Daoy (cell line): ENCODE measurements around the gene LMNA. TPM values are rescaled to one million over a fixed set of nuclear protein-coding genes. Genes with fewer than 3 reads are reported as not detected.
A peak's percentile ranks its signal among the peaks of the same experiment; 100 is the strongest.

Experiments
- DNase-seq: peaks from one replicate; pipeline ENCODE4 v3.0.0-alpha.2; 2015; ENCODE audit warnings: low read depth
- total RNA-seq: library from RNA; depleted of rRNA; stranded (reverse); fragments of >200 nt; shearing (Covaris generic); gene quantifications from 2 replicates; pipeline ENCODE4 v1.2.3, GENCODE V29; 2014

LMNA gene
- total RNA-seq, 1 experiment from 2014 or later: 708 TPM

DNA sequence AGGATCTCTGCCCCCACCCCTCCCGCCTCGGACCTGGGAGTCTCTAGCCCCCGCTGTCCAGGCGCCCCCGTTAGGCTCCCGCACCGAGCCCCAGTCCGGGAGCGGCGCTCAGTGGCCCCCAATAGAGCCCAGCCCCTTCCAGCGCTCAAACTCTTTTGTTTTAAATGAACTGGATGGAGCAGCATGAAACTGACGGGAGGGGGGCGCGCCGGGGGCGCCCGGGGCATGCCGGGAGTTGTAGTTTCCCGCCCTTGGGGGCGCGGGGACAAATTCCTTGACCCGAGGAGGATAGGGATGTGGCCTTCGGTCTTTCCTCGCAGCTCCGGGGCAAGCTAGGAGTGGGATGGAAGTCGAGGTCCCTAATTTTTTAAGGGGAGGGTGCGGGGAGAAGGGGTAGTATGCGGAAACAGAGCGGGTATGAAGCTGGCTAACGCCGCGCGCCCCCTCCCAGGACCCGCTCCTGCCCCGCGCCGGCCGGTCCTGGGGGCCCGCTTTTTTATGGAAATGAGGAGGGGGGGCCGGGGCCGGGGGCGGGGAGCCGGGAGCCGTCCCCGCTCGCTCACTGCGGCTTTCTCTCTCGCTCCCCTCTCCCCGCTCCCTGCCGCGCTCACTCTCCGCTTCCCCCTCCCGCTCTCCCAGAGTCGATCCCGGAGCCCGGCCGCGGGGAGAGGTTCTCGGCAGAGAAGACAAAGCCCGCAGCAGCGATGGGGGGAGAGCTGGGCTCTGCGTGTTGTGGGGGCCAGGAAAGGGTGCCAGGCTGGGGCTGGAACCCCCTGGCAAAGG lies 32.0 kb upstream of the LMNA start, which contains the start of gene MEX3A:
MEX3A (minus strand) TSS at position 157 of the 783 bp plus-strand sequence. CDS start 467 bp downstream, outside the sequence.
- DNase-seq: peak; percentile 81

DNA sequence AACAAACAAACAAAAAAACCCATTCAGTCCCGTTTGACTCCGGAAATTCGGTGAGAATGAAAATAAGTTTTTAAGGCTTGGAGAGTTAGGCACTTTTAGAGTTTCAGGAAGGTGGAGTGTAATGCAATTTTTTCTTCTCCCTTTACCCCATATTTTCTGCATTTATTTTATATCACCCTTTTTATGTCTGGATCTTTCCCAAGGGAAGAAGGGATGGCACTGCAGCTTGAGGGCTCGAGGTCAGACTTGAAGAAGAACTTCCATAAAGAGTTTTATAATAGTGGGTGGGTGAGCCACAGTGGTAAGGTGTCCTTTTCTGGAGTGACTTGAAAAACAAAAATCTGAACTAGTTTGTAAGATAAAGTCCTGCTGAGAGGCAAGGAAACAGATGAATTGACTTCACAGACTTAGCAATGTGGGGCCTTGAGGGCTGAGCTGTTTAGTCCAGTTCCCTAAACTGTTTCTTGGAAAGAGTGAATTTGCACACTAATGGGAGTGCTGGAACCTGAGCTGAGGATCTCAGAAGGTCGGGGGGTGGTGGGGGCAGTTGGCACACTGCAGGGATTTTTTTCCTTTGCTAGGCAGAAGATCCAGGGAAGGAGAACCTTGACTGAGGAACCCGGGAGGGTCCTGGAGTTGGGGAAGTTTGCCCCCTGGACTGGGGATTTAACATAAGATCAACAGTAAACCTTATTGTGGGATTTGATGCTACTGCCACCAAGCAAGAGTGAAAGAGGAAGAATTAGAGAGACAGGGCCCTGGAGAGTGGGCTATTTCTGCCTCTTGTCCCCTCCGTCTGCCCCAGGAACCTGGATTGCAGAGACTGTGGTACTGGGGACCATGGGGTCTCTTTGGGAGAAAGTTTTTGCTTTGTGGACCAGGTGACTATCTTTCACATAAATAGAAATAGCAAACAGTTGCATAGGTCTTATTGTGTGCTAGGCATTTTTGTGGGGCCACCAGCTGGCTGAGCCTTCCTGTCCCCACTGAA lies 30.4 kb upstream of the LMNA start:
- no peak for DNase-seq

DNA sequence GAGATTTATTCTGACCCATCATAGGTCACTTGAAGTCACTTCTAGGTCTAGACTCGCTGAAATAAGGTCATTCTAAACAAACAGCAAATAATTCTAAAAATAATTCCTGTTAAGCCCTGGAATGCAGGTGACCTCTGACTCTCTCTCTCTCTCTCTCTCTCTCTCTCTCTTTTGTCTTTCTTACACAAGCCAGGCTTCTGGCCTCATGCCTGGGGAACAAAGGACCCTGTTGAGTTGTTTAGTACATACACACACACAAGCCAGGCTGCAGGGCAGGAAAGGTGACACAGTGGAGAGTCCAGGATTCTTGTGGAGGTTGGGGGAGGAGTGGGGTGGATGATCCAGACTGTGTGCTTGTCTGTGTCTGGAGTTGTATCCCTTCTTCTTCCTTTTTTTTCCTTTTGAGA lies 28.3 kb upstream of the LMNA start:
- no peak for DNase-seq

DNA sequence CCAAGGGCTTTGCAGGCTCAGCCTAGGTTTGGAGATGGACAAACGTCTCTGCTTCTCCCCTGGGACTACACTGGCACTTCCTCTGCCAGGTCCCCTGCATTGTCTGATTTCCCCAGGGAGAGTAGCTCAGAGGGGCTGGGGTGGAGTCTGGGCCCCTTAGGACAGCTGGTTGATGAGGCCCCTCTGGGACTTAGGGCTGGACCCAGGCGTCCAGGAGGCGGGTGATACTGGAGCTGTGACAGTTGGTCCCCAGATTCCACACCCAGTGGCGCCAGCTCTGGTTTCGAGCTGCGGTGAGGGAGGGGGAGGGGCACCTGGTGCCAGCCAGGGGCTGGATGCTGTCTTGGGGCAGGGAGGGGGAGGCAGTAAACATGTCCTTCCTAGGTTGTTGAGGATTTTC lies 24.8 kb upstream of the LMNA start:
- no peak for DNase-seq

DNA sequence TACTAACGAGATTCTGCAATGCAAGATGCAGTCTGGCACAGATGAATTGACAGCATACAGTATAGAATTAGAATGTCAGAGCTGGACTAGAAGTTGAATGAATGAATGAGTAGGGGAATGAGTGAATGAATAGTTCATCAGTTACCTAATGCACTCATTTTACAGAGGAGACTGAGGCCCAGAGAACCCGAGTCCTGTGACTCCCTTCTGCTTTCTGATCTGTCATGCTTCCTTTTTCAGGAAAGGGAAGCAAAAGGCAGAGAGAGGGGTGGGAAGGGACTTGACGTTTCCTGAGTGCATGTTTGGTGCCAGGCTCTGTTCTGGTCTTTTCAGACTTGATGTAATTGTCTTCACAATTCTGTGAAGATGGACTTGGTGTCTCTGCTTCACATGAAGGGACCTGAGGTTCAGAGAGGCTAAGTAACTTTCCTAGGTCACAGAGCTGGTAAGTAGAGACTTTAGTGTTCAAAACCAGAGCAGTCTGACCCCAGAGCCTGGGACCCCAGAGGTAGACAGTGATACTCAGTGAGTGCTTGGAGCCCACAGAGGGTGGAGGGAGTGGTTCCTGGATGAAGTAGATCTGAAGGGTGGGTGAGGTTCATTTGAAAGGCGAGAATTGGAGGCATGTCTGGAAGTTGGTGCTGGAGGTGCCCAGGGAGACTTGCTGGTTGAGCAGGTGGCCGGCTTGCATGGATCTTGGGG lies 24.2 kb upstream of the LMNA start:
- DNase-seq: no peak

DNA sequence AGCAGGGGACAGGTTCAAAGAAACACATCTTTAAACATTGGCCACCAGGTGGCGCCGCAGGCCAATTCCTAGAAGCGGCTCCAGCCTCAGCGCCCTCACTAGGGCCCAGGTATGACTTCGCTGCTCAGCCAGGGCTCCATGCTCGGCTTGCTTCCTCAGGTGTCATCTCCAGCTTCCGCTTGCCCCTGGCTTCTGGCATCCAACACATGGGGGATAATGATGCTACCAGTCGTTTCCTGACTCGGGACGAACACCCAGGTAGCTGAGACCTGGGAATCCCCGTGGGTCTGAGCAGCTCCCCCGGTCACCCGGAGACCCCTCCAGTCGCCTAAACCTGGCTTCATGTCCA lies 23.7 kb upstream of the LMNA start:
- DNase-seq: peak; percentile 86

DNA sequence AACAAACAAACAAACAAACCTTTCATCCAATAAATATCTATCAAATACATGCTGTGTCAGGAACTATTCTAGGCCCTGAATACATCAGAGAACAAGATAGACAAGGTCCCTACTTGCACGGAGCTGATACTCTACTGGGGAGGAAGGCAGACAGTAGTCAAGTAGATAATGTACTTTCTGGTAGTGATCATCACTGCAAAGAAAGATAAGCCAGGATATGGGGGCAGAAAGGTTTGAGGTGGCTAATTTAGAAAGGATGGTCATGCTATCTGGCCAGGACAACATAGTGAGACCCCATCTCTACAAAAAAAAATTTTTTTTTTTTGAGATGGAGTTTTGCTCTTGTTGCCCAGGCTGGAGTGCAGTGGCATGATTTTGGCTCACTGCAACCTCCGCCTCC lies 22.9 kb upstream of the LMNA start:
- no peak for DNase-seq

DNA sequence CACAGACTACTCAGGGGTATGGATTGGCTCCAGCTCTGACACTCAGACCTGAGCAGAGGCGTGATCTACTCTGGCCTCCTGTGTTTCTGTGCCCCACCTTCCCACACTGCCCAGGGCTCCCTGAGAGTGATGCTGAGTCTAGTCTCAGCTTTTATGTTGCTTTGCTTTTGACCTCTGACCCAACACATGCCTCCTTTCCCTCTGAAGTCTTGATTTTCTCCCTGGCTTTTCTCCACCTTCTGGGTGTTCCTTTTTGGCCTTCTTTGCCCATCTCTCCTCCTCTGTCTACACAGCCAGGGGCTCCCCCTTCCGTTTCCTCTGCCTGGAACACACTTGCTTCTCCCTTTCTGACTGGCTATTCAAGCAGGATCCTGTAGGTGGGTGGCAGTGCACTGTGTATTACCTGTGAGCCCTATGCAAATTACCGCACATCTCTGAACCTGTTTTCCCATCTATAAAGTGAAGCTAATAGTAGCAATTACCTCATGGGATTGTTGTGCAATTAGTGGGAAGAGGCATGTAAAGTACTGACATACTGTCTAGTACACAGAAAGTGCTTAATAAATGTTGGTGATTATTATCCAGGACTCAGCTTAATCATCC lies 18.5 kb upstream of the LMNA start:
- no peak for DNase-seq

DNA sequence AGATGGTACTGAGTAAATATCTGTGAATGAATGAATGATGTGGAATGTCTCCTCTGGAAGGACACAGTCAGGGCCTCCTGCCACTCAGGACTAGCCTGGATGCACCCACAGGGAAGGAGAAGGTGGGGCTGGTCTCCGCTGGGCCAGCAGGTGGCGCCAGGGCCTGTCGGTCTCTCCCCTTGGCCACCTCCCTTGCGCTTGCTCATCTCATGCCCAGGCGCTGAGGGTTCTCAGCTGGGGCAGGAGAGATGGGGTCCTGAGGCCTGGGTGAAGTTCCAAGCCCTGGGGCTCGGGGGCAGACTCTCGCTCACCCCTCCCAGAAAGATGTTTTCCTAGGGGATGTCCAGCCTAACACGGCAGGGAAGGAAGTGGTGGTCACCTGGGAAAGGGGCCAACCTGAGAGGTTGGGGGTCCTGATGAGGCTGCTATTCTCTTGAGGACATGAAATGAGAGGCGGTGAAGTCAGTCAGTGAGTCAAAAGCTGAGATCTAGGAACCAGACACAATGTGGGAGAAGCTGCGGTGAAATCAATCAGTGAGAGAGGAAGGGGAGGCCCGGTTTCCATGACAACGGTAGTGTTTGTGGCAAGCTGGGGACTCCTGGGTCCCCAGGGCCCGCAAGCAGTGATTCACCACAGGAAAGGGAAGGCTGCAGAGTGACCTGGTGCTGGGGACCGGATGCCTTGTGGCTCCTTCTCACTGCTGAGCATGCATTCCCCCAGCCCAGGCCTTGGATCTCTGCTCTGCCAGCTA lies 17.7 kb upstream of the LMNA start:
- peak; percentile 94 for DNase-seq

DNA sequence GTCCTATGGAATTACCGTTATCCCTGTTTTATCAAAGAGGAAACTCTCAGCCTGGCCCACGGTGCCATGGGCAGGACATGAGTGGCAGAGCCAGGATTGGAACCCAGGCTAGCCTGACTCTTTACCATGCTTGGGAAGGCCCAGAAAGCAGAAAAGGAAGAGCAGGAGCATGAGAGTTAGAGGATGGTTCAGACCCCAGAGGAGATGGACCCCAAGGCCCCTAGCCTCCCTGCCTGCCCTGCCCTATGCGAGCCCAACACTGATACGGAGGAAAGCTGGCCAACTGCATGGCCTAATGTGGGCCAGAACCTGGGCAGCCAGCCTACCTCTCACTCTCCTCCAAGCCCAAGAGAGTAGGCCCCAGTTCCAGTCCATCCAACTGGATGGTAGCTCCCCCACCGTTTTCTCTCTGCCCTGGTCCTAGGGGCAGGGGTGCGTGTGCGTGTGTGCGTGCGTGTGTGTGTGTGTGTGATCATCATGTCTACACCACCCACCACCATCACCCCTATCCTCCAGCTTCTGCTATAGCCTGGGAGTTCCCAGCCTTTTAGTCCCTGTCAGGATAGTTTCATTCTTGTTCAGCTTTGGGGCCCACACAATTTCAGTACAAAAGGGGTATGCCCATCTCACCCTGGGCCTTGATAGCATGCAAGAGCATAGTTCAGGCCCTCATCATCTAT lies 16.9 kb upstream of the LMNA start:
- DNase-seq: no peak

DNA sequence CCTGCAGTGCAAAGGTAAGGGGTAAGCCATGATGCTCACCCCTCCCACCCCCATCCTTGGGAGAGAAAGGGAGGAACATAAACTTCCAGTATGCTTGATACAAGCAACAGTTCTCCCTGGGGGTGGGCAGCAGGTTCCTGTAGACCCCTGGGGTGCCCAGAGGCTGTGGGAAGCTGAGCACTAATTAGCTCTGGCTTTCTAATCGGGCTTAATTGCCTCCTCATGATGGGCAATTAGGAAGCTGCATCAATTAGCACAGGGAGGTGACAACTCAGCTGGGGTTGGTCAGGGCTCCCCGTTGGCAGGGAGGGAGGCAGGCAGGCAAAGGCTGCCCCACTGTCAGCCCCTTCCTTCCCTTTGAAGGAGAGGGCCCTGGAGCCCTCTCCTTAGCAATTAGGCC lies 15.7 kb upstream of the LMNA start:
- no peak for DNase-seq

DNA sequence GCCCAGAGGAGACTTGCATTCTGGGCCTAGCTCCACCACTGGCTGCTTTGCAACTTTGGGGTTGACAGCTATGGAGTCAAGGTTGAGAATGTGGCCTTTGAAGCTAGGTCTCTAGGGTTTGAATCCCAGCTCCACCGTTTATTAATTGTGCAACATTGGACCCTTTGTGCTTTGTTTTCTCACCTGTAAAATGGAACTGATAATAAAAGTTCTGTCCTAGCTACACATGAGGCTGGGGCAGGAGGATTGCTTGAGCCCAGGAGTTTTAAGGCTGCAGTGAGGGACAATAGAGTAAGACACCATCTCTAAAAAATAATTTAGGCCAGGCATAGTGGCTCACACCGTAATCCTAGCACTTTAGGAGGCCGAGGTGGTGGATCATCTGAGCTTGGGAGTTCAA lies 15.2 kb upstream of the LMNA start:
- no peak for DNase-seq

DNA sequence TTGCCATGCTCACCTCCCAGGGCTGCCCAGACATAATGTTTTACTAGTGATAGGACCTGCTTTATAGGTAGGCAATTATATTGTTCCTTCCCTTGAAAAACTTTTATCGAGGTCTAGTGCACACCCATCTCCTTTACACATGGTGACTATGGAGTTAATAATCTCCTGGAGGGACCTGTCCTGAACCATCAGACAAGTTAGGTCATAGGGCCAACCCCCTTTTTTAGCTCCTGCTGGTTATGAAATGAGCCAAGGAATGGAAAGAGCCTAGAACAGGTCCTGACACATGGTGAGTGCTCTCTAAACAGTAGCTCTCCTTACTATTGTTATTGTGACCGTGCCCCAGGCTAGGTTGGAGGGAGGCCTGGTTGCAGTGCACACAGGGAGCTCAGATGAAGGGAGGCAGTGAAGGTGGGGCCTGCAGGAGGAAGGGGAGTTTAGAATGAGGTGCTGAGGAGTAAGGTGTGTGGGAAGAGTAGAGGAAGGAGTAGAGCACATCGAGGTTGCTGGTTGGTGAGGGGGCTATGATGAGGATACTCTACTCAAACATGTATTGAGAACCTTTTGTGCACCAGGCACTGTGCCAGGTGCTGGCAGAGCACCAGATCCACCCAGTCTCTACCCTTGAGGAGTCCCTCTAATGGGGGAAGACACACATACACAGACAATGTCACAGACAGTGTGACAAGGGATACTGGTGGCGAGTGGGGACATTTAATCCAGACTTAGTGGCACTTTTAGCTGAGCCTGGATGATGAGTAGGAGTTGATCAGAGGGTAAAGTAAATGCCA lies 14.1 kb upstream of the LMNA start:
- DNase-seq: no peak

DNA sequence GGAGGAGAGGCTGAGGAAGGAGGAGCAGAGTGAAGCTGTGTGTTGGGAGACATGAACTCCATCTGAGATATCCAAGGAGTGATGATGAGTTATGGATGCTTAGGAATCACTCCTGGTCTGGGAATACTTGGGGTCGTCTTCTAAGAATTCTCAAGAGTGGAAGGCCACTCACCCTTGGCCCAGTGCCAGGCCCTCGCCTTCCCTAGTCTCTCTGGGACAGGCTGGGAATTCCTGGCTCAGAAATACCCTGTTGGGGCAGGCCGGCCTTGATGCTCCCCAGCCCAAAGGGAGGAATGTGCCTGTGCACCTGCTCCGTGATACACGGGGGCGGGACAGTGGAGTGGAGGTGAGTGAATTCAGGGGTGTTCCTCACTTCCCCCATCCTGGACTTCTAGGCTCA lies 12.6 kb upstream of the LMNA start:
- no peak for DNase-seq

DNA sequence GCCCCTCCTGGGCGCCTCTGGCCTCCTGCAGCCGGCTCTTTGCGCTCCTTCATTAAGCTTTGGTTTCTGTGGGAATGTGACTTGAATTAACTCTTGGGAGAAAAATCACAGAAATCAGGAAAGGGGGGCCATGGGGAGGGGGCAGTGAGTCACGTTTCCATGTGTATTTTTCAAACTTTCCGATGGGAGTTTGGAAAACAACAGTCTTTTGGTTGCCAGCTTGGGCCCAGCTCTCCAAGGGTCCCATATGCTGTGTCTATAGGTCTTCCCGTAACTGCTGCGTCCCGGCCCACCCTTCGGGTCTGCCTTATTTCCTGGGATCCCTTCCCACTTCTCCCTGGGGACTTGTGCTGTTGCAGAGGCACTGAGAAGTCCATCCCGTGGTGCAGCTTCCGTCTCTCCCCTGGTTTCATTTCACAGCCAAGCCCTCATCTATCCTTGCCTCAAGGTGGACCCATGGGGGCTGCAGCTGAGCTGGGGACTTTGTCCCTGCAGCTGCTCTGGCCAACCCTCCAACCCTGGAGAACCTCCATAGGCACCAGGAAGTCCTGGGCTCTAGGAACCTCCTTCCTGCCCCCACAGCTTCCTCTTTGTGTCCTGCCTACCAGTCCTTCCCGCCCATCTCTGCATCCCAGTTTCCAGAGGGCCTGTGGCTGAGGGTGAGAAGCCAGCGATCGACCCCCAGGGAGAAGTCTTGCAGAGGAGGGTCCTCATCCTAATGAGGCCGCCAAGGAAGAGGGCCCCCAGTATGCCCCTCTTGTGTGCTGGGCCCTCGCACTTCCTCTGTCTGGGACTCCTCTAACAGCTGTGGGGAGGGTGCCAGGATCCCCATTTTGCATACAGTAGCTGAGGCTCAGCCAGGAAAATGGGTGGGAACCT lies 11.6 kb upstream of the LMNA start:
- peak; percentile 59 for DNase-seq

DNA sequence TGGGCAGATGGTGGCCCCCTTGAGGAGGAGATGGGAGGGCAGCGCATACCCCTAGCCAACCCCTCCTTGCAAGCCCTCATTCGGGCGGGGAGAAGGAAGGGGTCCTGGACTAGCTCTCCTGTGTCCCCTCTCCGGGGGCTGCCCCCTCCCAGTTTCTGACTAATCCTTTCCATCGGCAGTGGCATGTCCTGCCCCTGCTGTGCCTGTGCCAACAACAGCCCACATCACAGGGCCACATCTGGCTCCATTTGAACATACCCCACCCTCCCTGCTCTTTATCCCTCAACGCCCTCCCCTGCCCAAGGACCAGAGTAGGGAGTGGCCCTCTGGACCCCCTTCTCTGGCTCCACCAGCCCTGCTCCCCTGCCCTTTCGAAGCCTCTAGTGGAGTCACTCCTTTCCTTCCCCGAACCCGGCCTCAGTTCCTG lies 11.0 kb upstream of the LMNA start:
- peak; percentile 86 for DNase-seq

DNA sequence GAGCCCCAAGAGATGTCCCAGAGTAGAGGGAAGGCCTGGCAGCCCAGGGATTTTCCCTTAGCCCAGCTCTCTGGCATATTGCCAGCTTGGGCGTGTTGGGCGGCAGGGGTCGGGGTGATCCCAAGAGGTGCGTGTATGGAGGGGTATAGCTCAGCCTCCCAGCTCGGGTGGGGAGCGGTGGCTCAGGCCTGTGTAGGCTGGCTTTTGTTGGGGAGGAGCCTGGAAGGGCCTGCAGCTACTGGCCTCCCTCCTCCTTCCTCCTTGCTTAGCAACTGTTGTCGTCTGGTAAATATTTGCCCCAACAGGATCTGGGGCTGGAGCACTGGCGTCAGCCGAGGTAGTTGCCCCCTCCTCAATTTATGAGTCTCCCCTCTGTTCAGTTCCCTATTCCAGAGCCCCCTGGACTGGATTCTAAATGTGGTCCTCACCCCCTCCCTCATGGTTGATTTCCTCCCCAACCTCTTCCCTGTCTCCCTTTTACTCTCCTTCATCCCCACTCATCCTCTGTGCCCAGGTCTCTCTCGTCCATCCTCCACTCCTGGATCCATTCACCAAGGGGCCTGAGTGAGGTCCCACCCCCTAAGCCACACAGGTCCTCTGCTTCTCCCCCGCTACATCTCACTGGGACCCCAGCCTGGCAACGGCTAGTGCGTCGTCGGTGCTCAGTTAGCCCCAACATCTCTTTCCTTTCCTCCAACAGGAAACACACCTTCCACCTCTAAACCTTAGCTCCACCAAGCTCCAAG lies 10.3 kb upstream of the LMNA start:
- DNase-seq: peak; percentile 89
